Esophagus muscularis mucosa (tissue), 4 donors: ENCODE measurements around the gene CSTA.

Source experiments
- EP300 ChIP-seq: sonication (generic); formaldehyde crosslinking; IDR thresholded peaks from one replicate; pipeline ENCODE4 v1.6.1; 2017; ENCODE audit warnings: antibody characterized with exemption
- POLR2A ChIP-seq: fragments of 450-650 bp; IDR thresholded peaks from one replicate; pipeline ENCODE4 v1.6.1; 2017; ENCODE audit warnings: antibody characterized with exemption, moderate library complexity, mild to moderate bottlenecking, low read depth
- TF ChIP-seq, protein P1 (sequence below), 3 experiments: fragments of 200-600 bp in 2 of 3; fragments of 450-650 bp in 1 of 3; sonication (generic) in 2 of 3; IDR thresholded peaks; one replicate each; pipeline ENCODE4 v1.5.1; 2017 to 2019; ENCODE audit warnings: antibody characterized with exemption in 3 of 3, mild to moderate bottlenecking in 2 of 3, moderate library complexity in 1 of 3

GRCh38 chr3:122307976-122308375, 17.1 kb upstream of the CSTA start:
- TF ChIP-seq, protein P1, sequence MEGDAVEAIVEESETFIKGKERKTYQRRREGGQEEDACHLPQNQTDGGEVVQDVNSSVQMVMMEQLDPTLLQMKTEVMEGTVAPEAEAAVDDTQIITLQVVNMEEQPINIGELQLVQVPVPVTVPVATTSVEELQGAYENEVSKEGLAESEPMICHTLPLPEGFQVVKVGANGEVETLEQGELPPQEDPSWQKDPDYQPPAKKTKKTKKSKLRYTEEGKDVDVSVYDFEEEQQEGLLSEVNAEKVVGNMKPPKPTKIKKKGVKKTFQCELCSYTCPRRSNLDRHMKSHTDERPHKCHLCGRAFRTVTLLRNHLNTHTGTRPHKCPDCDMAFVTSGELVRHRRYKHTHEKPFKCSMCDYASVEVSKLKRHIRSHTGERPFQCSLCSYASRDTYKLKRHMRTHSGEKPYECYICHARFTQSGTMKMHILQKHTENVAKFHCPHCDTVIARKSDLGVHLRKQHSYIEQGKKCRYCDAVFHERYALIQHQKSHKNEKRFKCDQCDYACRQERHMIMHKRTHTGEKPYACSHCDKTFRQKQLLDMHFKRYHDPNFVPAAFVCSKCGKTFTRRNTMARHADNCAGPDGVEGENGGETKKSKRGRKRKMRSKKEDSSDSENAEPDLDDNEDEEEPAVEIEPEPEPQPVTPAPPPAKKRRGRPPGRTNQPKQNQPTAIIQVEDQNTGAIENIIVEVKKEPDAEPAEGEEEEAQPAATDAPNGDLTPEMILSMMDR (IDR thresholded peaks at IDR 0.05): no peak
- TF ChIP-seq EP300 (no peak), POLR2A (no peak)
